ENCODE data around the gene SPRN. TPM values are rescaled to one million over a fixed set of nuclear protein-coding genes. Genes with fewer than 3 reads are reported as not detected.

SPRN gene
- total and polyA plus RNA-seq, 2 donors (not counting 1 experiment from before 2014, with no cell fraction given): 0.33 to 1.2 TPM

DNA sequence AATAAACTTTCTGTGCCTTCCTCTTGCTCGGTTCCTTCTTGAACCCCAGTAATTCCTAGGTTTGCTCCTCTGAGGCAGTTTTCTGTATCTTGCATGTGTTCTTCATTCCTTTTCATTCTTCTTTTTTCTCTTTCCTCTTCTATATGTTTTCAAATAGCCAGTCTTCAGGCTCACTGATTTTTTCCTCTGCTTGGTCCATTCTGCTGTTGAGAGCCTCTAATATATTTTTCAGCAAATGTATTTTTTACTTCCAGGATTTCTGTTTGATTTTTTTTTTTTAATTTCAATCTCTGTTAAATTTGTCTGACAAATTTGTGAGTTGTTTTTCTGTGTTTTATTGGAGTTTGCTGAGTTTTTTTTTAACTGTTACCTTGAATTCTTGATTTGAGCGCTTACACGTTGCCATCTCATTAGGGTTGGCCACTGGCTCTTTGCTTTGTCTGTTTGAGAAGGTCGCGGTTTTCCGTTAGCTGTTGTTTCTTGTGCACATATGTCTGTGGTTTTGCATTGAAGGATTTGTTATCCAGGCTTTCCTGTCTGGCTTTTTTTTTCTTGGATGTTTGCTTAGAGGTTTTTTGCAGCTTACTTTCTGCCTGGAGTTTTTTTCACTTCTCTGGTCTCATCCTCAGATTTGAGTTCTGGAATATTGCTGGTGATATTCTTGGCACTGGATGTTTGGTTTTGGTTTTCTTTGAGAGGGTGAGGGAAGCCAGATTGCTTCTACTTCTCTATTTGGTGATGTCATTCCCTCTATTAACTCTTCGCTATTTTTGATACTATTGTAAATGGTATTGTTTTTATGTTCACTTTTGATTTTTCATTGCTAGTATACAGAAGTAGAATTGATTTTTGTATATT is 12.7 kb downstream of the SPRN start:
- Histone ChIP-seq H3K9me3 (ENCODE audit: control insufficient read depth, insufficient read depth, low read depth, low read length) (no peaks in the 10 kb centered on the region), H3K27ac (ENCODE audit: insufficient read depth, low read length) (no peak overlapping the region), H3K4me1 (ENCODE audit: control insufficient read depth, extremely low read depth, insufficient read depth, low read length) (no peaks in the 10 kb centered on the region), H3K4me2 (ENCODE audit: extremely low read depth, insufficient read depth, low read length) (no peak overlapping the region), H3K36me3 (ENCODE audit: control insufficient read depth, insufficient read depth, low read length) (peaks cover 1% of the 10 kb centered on the region), H3K27me3 (ENCODE audit: control insufficient read depth, insufficient read depth, low read length) (no peaks in the 10 kb centered on the region), H3K4me3 (replicated peaks in 1 of 4; ENCODE audit: control extremely low read depth in 1 of 4, insufficient read depth in 1 of 4, low read depth in 3 of 4, low read length in 4 of 4) (no peak overlapping the region), H2AFZ (ENCODE audit: low read length) (no peak overlapping the region), H4K20me1 (ENCODE audit: control insufficient read depth, extremely low read depth, insufficient read depth, low read length) (no peaks in the 10 kb centered on the region), H3K79me2 (ENCODE audit: control insufficient read depth, insufficient read depth, low read length) (peaks cover 29% of the 10 kb centered on the region), H3K9ac (ENCODE audit: insufficient read depth, low read length) (no peak overlapping the region)
- TF ChIP-seq EZH2 (IDR thresholded peaks at IDR 0.05; ENCODE audit: low read length, missing control alignments): no peak
- TF ChIP-seq, protein P1, sequence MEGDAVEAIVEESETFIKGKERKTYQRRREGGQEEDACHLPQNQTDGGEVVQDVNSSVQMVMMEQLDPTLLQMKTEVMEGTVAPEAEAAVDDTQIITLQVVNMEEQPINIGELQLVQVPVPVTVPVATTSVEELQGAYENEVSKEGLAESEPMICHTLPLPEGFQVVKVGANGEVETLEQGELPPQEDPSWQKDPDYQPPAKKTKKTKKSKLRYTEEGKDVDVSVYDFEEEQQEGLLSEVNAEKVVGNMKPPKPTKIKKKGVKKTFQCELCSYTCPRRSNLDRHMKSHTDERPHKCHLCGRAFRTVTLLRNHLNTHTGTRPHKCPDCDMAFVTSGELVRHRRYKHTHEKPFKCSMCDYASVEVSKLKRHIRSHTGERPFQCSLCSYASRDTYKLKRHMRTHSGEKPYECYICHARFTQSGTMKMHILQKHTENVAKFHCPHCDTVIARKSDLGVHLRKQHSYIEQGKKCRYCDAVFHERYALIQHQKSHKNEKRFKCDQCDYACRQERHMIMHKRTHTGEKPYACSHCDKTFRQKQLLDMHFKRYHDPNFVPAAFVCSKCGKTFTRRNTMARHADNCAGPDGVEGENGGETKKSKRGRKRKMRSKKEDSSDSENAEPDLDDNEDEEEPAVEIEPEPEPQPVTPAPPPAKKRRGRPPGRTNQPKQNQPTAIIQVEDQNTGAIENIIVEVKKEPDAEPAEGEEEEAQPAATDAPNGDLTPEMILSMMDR (conservative IDR thresholded peaks at IDR 0.05 in 1 of 2, IDR thresholded peaks at IDR 0.05 in 1 of 2; ENCODE audit: low read depth in 1 of 2, low read length in 2 of 2): no peak
- DNase-seq (ENCODE audit: low read depth in 2 of 2): peak in 1 of 2 donors; percentile 81

DNA sequence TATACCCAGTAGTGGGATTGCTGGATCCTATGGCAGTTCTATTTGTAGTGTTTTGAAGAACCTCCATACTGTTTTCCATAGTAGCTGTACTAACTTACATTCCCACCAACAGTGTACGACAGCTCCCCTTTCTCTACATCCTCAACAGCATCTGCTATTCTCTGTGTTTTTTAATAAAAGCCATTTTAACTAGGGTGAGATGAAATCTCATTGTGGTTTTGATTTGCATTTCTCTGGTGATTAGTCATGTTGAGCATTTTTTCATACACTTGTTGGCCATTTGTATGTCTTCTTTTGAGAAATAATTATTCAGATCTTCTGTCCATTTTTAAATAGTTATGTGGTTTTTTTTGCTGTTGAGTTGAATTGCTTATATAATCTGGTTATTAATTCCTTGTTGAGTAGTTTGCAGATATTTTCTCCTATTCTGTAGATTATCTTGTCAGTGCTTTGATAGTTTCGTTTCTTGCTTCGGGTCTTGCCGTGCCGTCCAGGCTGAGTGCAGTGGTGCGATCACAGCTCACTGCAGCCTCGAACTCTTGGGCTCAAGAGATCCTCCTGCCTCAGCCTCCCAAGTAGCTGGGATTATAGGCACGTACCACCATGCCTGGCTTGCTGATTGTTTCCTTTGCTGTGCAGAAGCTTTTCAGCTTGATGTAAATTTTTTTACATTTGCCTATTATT is 18.4 kb downstream of the SPRN start:
- no peaks in the 10 kb centered on the region for H3K27me3 ChIP-seq (ENCODE audit: control insufficient read depth, insufficient read depth, low read length)
- H3K4me3 ChIP-seq (replicated peaks in 1 of 4; ENCODE audit: control extremely low read depth in 1 of 4, insufficient read depth in 1 of 4, low read depth in 3 of 4, low read length in 4 of 4): no peak overlapping the region
- peaks cover 30% of the 10 kb centered on the region for H3K79me2 ChIP-seq (ENCODE audit: control insufficient read depth, insufficient read depth, low read length)
- no peak overlapping the region for H3K4me2 ChIP-seq (ENCODE audit: extremely low read depth, insufficient read depth, low read length)
- H2AFZ ChIP-seq (ENCODE audit: low read length): no peak overlapping the region
- H3K36me3 ChIP-seq (ENCODE audit: control insufficient read depth, insufficient read depth, low read length): peaks cover 17% of the 10 kb centered on the region
- peaks cover 10% of the 10 kb centered on the region for H3K4me1 ChIP-seq (ENCODE audit: control insufficient read depth, extremely low read depth, insufficient read depth, low read length)
- H3K9ac ChIP-seq (ENCODE audit: insufficient read depth, low read length): no peak overlapping the region
- TF ChIP-seq EZH2 (IDR thresholded peaks at IDR 0.05; ENCODE audit: low read length, missing control alignments): no peak
- TF ChIP-seq, protein P1 (conservative IDR thresholded peaks at IDR 0.05 in 1 of 2, IDR thresholded peaks at IDR 0.05 in 1 of 2; ENCODE audit: low read depth in 1 of 2, low read length in 2 of 2): no peak
- H3K9me3 ChIP-seq (ENCODE audit: control insufficient read depth, insufficient read depth, low read depth, low read length): no peaks in the 10 kb centered on the region
- no peaks in the 10 kb centered on the region for H4K20me1 ChIP-seq (ENCODE audit: control insufficient read depth, extremely low read depth, insufficient read depth, low read length)
- H3K27ac ChIP-seq (ENCODE audit: insufficient read depth, low read length): no peak overlapping the region
- peak in 1 of 2 donors; percentile 72 for DNase-seq (ENCODE audit: low read depth in 2 of 2)

DNA sequence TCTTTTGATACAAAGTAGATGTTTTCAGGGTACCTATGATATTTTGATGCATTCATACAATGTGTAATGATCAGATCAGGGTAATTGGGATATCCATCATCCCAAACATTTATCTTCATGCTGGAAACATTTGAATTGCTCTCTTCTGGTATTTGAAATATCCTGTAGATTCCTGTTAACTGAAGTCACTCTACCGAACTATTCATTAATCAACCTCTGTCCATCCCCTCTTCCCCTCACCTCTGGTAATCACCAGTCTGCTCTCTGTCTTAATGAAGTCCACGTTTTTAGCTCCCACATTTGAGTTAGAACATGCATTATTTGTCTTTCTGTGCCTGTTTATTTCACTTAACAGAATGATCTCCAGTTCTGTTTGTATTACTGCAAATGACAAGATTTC is 19.2 kb downstream of the SPRN start:
- Histone ChIP-seq H3K4me3 (replicated peaks in 1 of 4; ENCODE audit: control extremely low read depth in 1 of 4, insufficient read depth in 1 of 4, low read depth in 3 of 4, low read length in 4 of 4) (no peak overlapping the region), H4K20me1 (ENCODE audit: control insufficient read depth, extremely low read depth, insufficient read depth, low read length) (no peaks in the 10 kb centered on the region), H3K4me1 (ENCODE audit: control insufficient read depth, extremely low read depth, insufficient read depth, low read length) (peaks cover 10% of the 10 kb centered on the region), H3K36me3 (ENCODE audit: control insufficient read depth, insufficient read depth, low read length) (peaks cover 17% of the 10 kb centered on the region), H3K79me2 (ENCODE audit: control insufficient read depth, insufficient read depth, low read length) (peaks cover 31% of the 10 kb centered on the region), H3K9ac (ENCODE audit: insufficient read depth, low read length) (no peak overlapping the region), H2AFZ (ENCODE audit: low read length) (no peak overlapping the region), H3K4me2 (ENCODE audit: extremely low read depth, insufficient read depth, low read length) (no peak overlapping the region), H3K27ac (ENCODE audit: insufficient read depth, low read length) (no peak overlapping the region), H3K27me3 (ENCODE audit: control insufficient read depth, insufficient read depth, low read length) (no peaks in the 10 kb centered on the region), H3K9me3 (ENCODE audit: control insufficient read depth, insufficient read depth, low read depth, low read length) (no peaks in the 10 kb centered on the region)
- TF ChIP-seq EZH2 (IDR thresholded peaks at IDR 0.05; ENCODE audit: low read length, missing control alignments): no peak
- TF ChIP-seq, protein P1 (conservative IDR thresholded peaks at IDR 0.05 in 1 of 2, IDR thresholded peaks at IDR 0.05 in 1 of 2; ENCODE audit: low read depth in 1 of 2, low read length in 2 of 2): no peak
- DNase-seq (ENCODE audit: low read depth in 2 of 2): peak in 1 of 2 donors; percentile 64
